Measurements from ENCODE around the gene C1RL. TPM values are rescaled to one million over a fixed set of nuclear protein-coding genes. Genes with fewer than 3 reads are reported as not detected.

The C1RL gene
- total RNA-seq, 4 donors from 2014 or later = 28.5 to 50.8 (median 34.7) TPM

GRCh38 chr12:7154901-7155470 lies 46.0 kb upstream of the C1RL start:
- H3K27ac ChIP-seq = peak overlapping the region; percentile 74
- peaks cover 45% of the 10 kb centered on the region for H3K4me1 ChIP-seq
- 65% methylated on average over 8 of the region's 12 CpGs for WGBS
- H3K27me3 ChIP-seq = no peaks in the 10 kb centered on the region
- no peaks in the 10 kb centered on the region for H3K9me3 ChIP-seq
- no peak for TF ChIP-seq POLR2AphosphoS5 (IDR thresholded peaks at IDR 0.05)
- no peak for TF ChIP-seq POLR2A (IDR thresholded peaks at IDR 0.05)
- TF ChIP-seq, protein P1, sequence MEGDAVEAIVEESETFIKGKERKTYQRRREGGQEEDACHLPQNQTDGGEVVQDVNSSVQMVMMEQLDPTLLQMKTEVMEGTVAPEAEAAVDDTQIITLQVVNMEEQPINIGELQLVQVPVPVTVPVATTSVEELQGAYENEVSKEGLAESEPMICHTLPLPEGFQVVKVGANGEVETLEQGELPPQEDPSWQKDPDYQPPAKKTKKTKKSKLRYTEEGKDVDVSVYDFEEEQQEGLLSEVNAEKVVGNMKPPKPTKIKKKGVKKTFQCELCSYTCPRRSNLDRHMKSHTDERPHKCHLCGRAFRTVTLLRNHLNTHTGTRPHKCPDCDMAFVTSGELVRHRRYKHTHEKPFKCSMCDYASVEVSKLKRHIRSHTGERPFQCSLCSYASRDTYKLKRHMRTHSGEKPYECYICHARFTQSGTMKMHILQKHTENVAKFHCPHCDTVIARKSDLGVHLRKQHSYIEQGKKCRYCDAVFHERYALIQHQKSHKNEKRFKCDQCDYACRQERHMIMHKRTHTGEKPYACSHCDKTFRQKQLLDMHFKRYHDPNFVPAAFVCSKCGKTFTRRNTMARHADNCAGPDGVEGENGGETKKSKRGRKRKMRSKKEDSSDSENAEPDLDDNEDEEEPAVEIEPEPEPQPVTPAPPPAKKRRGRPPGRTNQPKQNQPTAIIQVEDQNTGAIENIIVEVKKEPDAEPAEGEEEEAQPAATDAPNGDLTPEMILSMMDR (IDR thresholded peaks at IDR 0.05) = no peak
- TF ChIP-seq EP300 (IDR thresholded peaks at IDR 0.05) = no peak
- H3K36me3 ChIP-seq = peaks cover 24% of the 10 kb centered on the region
- no peak overlapping the region for H3K4me3 ChIP-seq
- DNase-seq (ENCODE audit: low spot score in 2 of 2) = no peak

GRCh38 chr12:7154042-7154441 lies 45.0 kb upstream of the C1RL start:
- DNase-seq (ENCODE audit: low spot score in 2 of 2) = no peak
- Histone ChIP-seq H3K27ac (no peak overlapping the region), H3K27me3 (no peaks in the 10 kb centered on the region), H3K4me1 (peaks cover 42% of the 10 kb centered on the region), H3K4me3 (no peak overlapping the region), H3K9me3 (no peaks in the 10 kb centered on the region), H3K36me3 (peaks cover 31% of the 10 kb centered on the region)
- 74% methylated on average over 6 of the region's 6 CpGs for WGBS
- TF ChIP-seq EP300 (IDR thresholded peaks at IDR 0.05) = no peak
- TF ChIP-seq POLR2A (IDR thresholded peaks at IDR 0.05) = no peak
- no peak for TF ChIP-seq POLR2AphosphoS5 (IDR thresholded peaks at IDR 0.05)
- TF ChIP-seq, protein P1 (IDR thresholded peaks at IDR 0.05) = no peak

GRCh38 chr12:7152818-7153217 lies 43.8 kb upstream of the C1RL start:
- Histone ChIP-seq H3K36me3 (peaks cover 37% of the 10 kb centered on the region), H3K9me3 (no peaks in the 10 kb centered on the region), H3K4me1 (peaks cover 38% of the 10 kb centered on the region), H3K27ac (no peak overlapping the region), H3K27me3 (no peaks in the 10 kb centered on the region), H3K4me3 (no peak overlapping the region)
- TF ChIP-seq POLR2A (IDR thresholded peaks at IDR 0.05) (no peak), POLR2AphosphoS5 (IDR thresholded peaks at IDR 0.05) (no peak), EP300 (IDR thresholded peaks at IDR 0.05) (no peak)
- TF ChIP-seq, protein P1 (IDR thresholded peaks at IDR 0.05) = no peak
- WGBS = 93% methylated on average over 4 of the region's 4 CpGs
- no peak for DNase-seq (ENCODE audit: low spot score in 2 of 2)

- peaks cover 29% of the 10 kb centered on the region for H3K4me1 ChIP-seq
- H3K4me3 ChIP-seq = no peak overlapping the region
- WGBS = 88% methylated on average over 6 of the region's 6 CpGs
- H3K36me3 ChIP-seq = peaks cover 43% of the 10 kb centered on the region
- no peaks in the 10 kb centered on the region for H3K9me3 ChIP-seq
- no peaks in the 10 kb centered on the region for H3K27me3 ChIP-seq
- no peak overlapping the region for H3K27ac ChIP-seq
- no peak for DNase-seq (ENCODE audit: low spot score in 2 of 2)
- TF ChIP-seq POLR2AphosphoS5 (IDR thresholded peaks at IDR 0.05) = no peak
- TF ChIP-seq, protein P1 (IDR thresholded peaks at IDR 0.05) = no peak
- TF ChIP-seq POLR2A (IDR thresholded peaks at IDR 0.05) = no peak
- TF ChIP-seq EP300 (IDR thresholded peaks at IDR 0.05) = no peak
Observed at GRCh38 chr12:7151532-7151931, 42.5 kb upstream of the C1RL start.

DNA sequence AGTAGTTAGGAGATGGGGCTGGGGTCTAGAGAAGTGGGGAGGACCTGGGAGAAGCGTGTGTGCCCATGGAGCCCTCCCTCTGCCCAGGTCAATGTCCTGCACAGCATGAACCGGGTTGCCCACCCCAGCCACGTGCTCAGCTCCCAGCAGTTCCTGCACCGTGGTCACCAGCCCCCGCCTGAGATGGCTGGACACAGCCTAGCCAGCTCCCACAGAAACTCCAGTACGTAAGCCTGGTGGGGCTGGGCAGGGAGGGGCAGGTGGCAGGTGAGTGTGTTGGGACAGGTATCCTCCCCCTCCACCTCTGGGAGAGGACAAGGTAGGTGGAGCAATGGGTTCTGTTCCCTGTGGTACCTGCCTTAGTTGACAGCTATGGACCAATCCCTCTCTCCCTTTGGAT lies 41.8 kb upstream of the C1RL start:
- Histone ChIP-seq H3K27ac (no peak overlapping the region), H3K4me3 (no peak overlapping the region), H3K4me1 (peaks cover 22% of the 10 kb centered on the region), H3K9me3 (no peaks in the 10 kb centered on the region), H3K27me3 (no peaks in the 10 kb centered on the region), H3K36me3 (peaks cover 42% of the 10 kb centered on the region)
- TF ChIP-seq POLR2A (IDR thresholded peaks at IDR 0.05) (no peak), EP300 (IDR thresholded peaks at IDR 0.05) (no peak), POLR2AphosphoS5 (IDR thresholded peaks at IDR 0.05) (no peak)
- TF ChIP-seq, protein P1 (IDR thresholded peaks at IDR 0.05) = no peak
- DNase-seq (ENCODE audit: low spot score in 2 of 2) = no peak
- WGBS = 85% methylated on average over 6 of the region's 6 CpGs

Measured in suprapubic skin (tissue), 4 donors.